RCC 7860 (cell line): ENCODE data around the gene DPM3.
"Not testable (repeated sequence)": the region's sequence is repeated elsewhere in the genome, so short reads cannot be mapped to it uniquely, and the experiment has no call there.

Experiments
- DNase-seq: peaks from one replicate; pipeline ENCODE4 v3.0.0-alpha.2; 2015; ENCODE audit warnings: low spot score
- FAIRE-seq: peaks from 2 replicates; lab custom pipeline; 2012; peaks lifted over from hg19 to GRCh38; lab: Jason Lieb, UNC

Gene DPM3

GRCh38 chr1:155126556-155127104 lies 13.7 kb downstream of the DPM3 start:
- DNase-seq: no peak
- FAIRE-seq: no peak

GRCh38 chr1:155125946-155126555 lies 14.3 kb downstream of the DPM3 start:
- DNase-seq (no peak), FAIRE-seq (no peak)

- no peak for FAIRE-seq
- no peak for DNase-seq
These were observed 14.8 kb downstream of the DPM3 start for GRCh38 chr1:155125511-155125945.

GRCh38 chr1:155124503-155125463 lies 15.5 kb downstream of the DPM3 start:
- no peak for FAIRE-seq
- DNase-seq: peak; percentile 53

GRCh38 chr1:155123801-155124200 lies 16.5 kb downstream of the DPM3 start:
- DNase-seq: no peak

GRCh38 chr1:155122308-155122707 lies 18.0 kb downstream of the DPM3 start:
- no peak for DNase-seq
- no peak for FAIRE-seq

More at GRCh38 chr1:155123801-155124200, 16.5 kb downstream of the DPM3 start:
- FAIRE-seq: no peak

GRCh38 chr1:155121249-155121648 lies 19.1 kb downstream of the DPM3 start:
- DNase-seq (no peak), FAIRE-seq (no peak)

GRCh38 chr1:155120253-155120652 lies 20.1 kb downstream of the DPM3 start:
- no peak for FAIRE-seq
- DNase-seq: no peak

- not testable (repeated sequence) for DNase-seq, FAIRE-seq
These were observed 22.2 kb downstream of the DPM3 start for GRCh38 chr1:155118090-155118489.

GRCh38 chr1:155117610-155118009 lies 22.7 kb downstream of the DPM3 start:
- no peak for DNase-seq
- no peak for FAIRE-seq

- FAIRE-seq (no peak), DNase-seq (no peak)
These were observed 24.1 kb downstream of the DPM3 start for GRCh38 chr1:155116113-155116764.

- FAIRE-seq (no peak), DNase-seq (no peak)
These were observed 26.8 kb downstream of the DPM3 start for GRCh38 chr1:155113450-155113980.

GRCh38 chr1:155110826-155111225 lies 29.5 kb downstream of the DPM3 start:
- DNase-seq: no peak
- no peak for FAIRE-seq

- FAIRE-seq (no peak), DNase-seq (no peak)
These were observed 29.9 kb downstream of the DPM3 start for GRCh38 chr1:155110381-155110780.

GRCh38 chr1:155108296-155108695 lies 32.0 kb downstream of the DPM3 start:
- DNase-seq (no peak), FAIRE-seq (no peak)

- DNase-seq (no peak), FAIRE-seq (no peak)
These were observed 32.7 kb downstream of the DPM3 start for GRCh38 chr1:155107309-155108264.

- DNase-seq (no peak), FAIRE-seq (no peak)
These were observed 33.5 kb downstream of the DPM3 start for GRCh38 chr1:155106862-155107261.

GRCh38 chr1:155105604-155106011 lies 34.7 kb downstream of the DPM3 start:
- no peak for DNase-seq
- no peak for FAIRE-seq

- DNase-seq (no peak), FAIRE-seq (no peak)
These were observed 35.5 kb downstream of the DPM3 start for GRCh38 chr1:155104605-155105534.
